Ishikawa (cell line): ENCODE results near the gene SPON1.

Experiments
- CEBPB ChIP-seq: IDR thresholded peaks from 2 replicates; pipeline ENCODE4 v1.6.1; 2012
- CREB1 ChIP-seq: IDR thresholded peaks from 2 replicates; pipeline ENCODE4 v1.6.1; 2012; ENCODE audit warnings: low read depth
- EGR1 ChIP-seq: IDR thresholded peaks from 2 replicates; pipeline ENCODE4 v1.6.1; 2012
- EP300 ChIP-seq: IDR thresholded peaks from 2 replicates; pipeline ENCODE4 v1.6.1; 2012; ENCODE audit warnings: borderline replicate concordance
- FOXM1 ChIP-seq: IDR thresholded peaks from 2 replicates; pipeline ENCODE4 v1.6.1; 2012; ENCODE audit warnings: low read depth, borderline replicate concordance
- NFIC ChIP-seq: IDR thresholded peaks from 2 replicates; pipeline ENCODE4 v1.6.1; 2012
- RAD21 ChIP-seq: IDR thresholded peaks from 2 replicates; pipeline ENCODE4 v1.6.1; 2012; ENCODE audit warnings: low read depth
- REST ChIP-seq: IDR thresholded peaks from 2 replicates; pipeline ENCODE4 v1.6.1; 2012; ENCODE audit warnings: low read depth, mild to moderate bottlenecking
- TAF1 ChIP-seq: IDR thresholded peaks from 2 replicates; pipeline ENCODE4 v1.6.1; 2012; ENCODE audit warnings: low read depth, mild to moderate bottlenecking
- TEAD4 ChIP-seq: IDR thresholded peaks from 2 replicates; pipeline ENCODE4 v1.6.1; 2012
- ZBTB7A ChIP-seq: IDR thresholded peaks from 2 replicates; pipeline ENCODE4 v1.6.1; 2012; ENCODE audit warnings: low read depth
- TF ChIP-seq, protein P1 (sequence below): IDR thresholded peaks from 2 replicates; pipeline ENCODE4 v1.6.1; 2012
- TF ChIP-seq, protein P2 (sequence below): IDR thresholded peaks from 2 replicates; pipeline ENCODE4 v1.6.1; 2012

- TF ChIP-seq, protein P1, sequence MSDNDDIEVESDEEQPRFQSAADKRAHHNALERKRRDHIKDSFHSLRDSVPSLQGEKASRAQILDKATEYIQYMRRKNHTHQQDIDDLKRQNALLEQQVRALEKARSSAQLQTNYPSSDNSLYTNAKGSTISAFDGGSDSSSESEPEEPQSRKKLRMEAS: no peak
- TF ChIP-seq ZBTB7A (no peak), CREB1 (no peak), EGR1 (no peak), TAF1 (no peak), FOXM1 (no peak), REST (no peak), TEAD4 (no peak), NFIC (no peak), EP300 (no peak), CEBPB (no peak), RAD21 (no peak)
- TF ChIP-seq, protein P2, sequence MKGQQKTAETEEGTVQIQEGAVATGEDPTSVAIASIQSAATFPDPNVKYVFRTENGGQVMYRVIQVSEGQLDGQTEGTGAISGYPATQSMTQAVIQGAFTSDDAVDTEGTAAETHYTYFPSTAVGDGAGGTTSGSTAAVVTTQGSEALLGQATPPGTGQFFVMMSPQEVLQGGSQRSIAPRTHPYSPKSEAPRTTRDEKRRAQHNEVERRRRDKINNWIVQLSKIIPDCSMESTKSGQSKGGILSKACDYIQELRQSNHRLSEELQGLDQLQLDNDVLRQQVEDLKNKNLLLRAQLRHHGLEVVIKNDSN: no peak
Observed at GRCh38 chr11:14314127-14314526, 351.6 kb downstream of the SPON1 start.
